HEK293 (cell line): Measurements from ENCODE around the gene MMP24.
"Not testable (repeated sequence)": the region's sequence is repeated elsewhere in the genome, so short reads cannot be mapped to it uniquely, and the experiment has no call there.

Experiments used
- CTCF ChIA-PET: fragments of 350-600 bp; formaldehyde crosslinking; extraction: SDS; loops from one replicate; lab custom pipeline; 2021; ENCODE audit warnings: antibody characterized with exemption; lab: Yijun Ruan, JAX
- POLR2A ChIA-PET: fragments of 300-600 bp; formaldehyde crosslinking; extraction: SDS; loops from one replicate; lab custom pipeline; 2020; ENCODE audit warnings: antibody characterized with exemption, inconsistent platforms; lab: Yijun Ruan, JAX
- H3K27ac ChIP-seq: fragments of 200-500 bp; sonication (Bioruptor generic); 2 replicates; pipeline ENCODE4 v1.5.1; 2014; ENCODE audit warnings: low read depth, low read length, control low read depth, inconsistent platforms; ENCODE audit errors: extremely low read depth
- H3K36me3 ChIP-seq, 2 experiments: fragments of 200-500 bp in 1 of 2; sonication (Bioruptor generic) in 1 of 2; 1 replicate in 1 of 2; 2 replicates in 1 of 2; pipeline ENCODE4 v1.5.1; 2014 to 2017; ENCODE audit warnings: inconsistent platforms in 2 of 2, low read length in 2 of 2; ENCODE audit not compliant: control insufficient read depth in 2 of 2, insufficient read depth in 1 of 2
- H3K4me1 ChIP-seq: fragments of 200-500 bp; sonication (Bioruptor generic); 2 replicates; pipeline ENCODE4 v1.5.1; 2014; ENCODE audit warnings: mild to moderate bottlenecking, low read length, inconsistent platforms; ENCODE audit not compliant: control insufficient read depth, insufficient read depth
- H3K4me3 ChIP-seq: 2 replicates; pipeline ENCODE4 v1.5.1; 2011; ENCODE audit warnings: low read depth, mild to moderate bottlenecking, control low read depth, low read length, moderate library complexity
- H3K9me3 ChIP-seq: fragments of 200-500 bp; sonication (Bioruptor generic); 2 replicates; pipeline ENCODE4 v1.5.1; 2014; ENCODE audit warnings: low read depth, low read length, inconsistent platforms; ENCODE audit not compliant: control insufficient read depth, insufficient read depth
- KLF7 ChIP-seq: fragments of 450-650 bp; formaldehyde crosslinking; IDR thresholded peaks from 2 replicates; pipeline ENCODE4 v1.5.1; 2016; ENCODE audit warnings: missing biosample characterization, missing genetic modification characterization, borderline replicate concordance
- MZF1 ChIP-seq: fragments of 450-650 bp; formaldehyde crosslinking; IDR thresholded peaks from 2 replicates; pipeline ENCODE4 v1.5.1; 2017; ENCODE audit warnings: missing biosample characterization, missing genetic modification characterization, borderline replicate concordance
- SETDB1 ChIP-seq: IDR thresholded peaks from one replicate; pipeline ENCODE4 v1.6.1; 2017; ENCODE audit warnings: mild to moderate bottlenecking, low read length, moderate library complexity, mixed read lengths; ENCODE audit not compliant: insufficient read length
- ZBTB1 ChIP-seq: fragments of 450-650 bp; formaldehyde crosslinking; IDR thresholded peaks from 2 replicates; pipeline ENCODE4 v1.5.1; 2016; ENCODE audit warnings: missing biosample characterization, missing genetic modification characterization
- ZBTB21 ChIP-seq: fragments of 450-650 bp; formaldehyde crosslinking; IDR thresholded peaks from 2 replicates; pipeline ENCODE4 v1.5.1; 2017; ENCODE audit warnings: missing biosample characterization, missing genetic modification characterization
- ZFHX2 ChIP-seq: fragments of 450-650 bp; formaldehyde crosslinking; conservative IDR thresholded peaks from 2 replicates; pipeline ENCODE4 v1.5.1; 2016; ENCODE audit warnings: missing biosample characterization, missing genetic modification characterization
- ZNF114 ChIP-seq: fragments of 450-650 bp; formaldehyde crosslinking; IDR thresholded peaks from 2 replicates; pipeline ENCODE4 v1.5.0; 2017; ENCODE audit warnings: missing biosample characterization, missing genetic modification characterization
- ZNF211 ChIP-seq: fragments of 450-650 bp; formaldehyde crosslinking; IDR thresholded peaks from 2 replicates; pipeline ENCODE4 v1.5.1; 2016; ENCODE audit warnings: low read depth, missing biosample characterization, missing genetic modification characterization
- ZNF274 ChIP-seq, 2 experiments: fragments of 200-500 bp in 1 of 2; fragments of 450-650 bp in 1 of 2; sonication (Bioruptor generic) in 1 of 2; formaldehyde crosslinking in 1 of 2; IDR thresholded peaks; 2 replicates each; pipeline versions ENCODE4 v1.5.1 to v1.6.1; 2014 to 2016; ENCODE audit warnings: borderline replicate concordance in 1 of 2, inconsistent platforms in 1 of 2, low read length in 1 of 2, missing biosample characterization in 1 of 2, missing genetic modification characterization in 1 of 2
- ZNF335 ChIP-seq: fragments of 450-650 bp; formaldehyde crosslinking; conservative IDR thresholded peaks from 2 replicates; pipeline ENCODE4 v1.5.1; 2016; ENCODE audit warnings: missing biosample characterization, missing genetic modification characterization
- ZNF404 ChIP-seq: fragments of 450-650 bp; formaldehyde crosslinking; IDR thresholded peaks from 2 replicates; pipeline ENCODE4 v1.5.1; 2017; ENCODE audit warnings: missing biosample characterization, missing genetic modification characterization
- ZNF510 ChIP-seq: fragments of 450-650 bp; formaldehyde crosslinking; IDR thresholded peaks from 2 replicates; pipeline ENCODE4 v1.5.1; 2018; ENCODE audit warnings: mild to moderate bottlenecking, missing genetic modification characterization, missing biosample characterization; ENCODE audit not compliant: insufficient replicate concordance
- ZNF548 ChIP-seq: fragments of 450-650 bp; formaldehyde crosslinking; IDR thresholded peaks from 2 replicates; pipeline ENCODE4 v1.5.1; 2016; ENCODE audit warnings: missing biosample characterization, missing genetic modification characterization
- ZNF600 ChIP-seq: fragments of 450-650 bp; formaldehyde crosslinking; IDR thresholded peaks from 2 replicates; pipeline ENCODE4 v1.5.1; 2016; ENCODE audit warnings: missing biosample characterization, missing genetic modification characterization
- ZNF624 ChIP-seq: fragments of 450-650 bp; formaldehyde crosslinking; IDR thresholded peaks from 2 replicates; pipeline ENCODE4 v1.5.1; 2017; ENCODE audit warnings: missing biosample characterization, missing genetic modification characterization
- ZNF707 ChIP-seq: fragments of 450-650 bp; formaldehyde crosslinking; IDR thresholded peaks from 2 replicates; pipeline ENCODE4 v1.5.1; 2016; ENCODE audit warnings: missing biosample characterization, missing genetic modification characterization
- ZNF785 ChIP-seq: fragments of 450-650 bp; formaldehyde crosslinking; IDR thresholded peaks from 2 replicates; pipeline ENCODE4 v1.5.1; 2016; ENCODE audit warnings: missing biosample characterization, missing genetic modification characterization
- ZNF791 ChIP-seq: fragments of 450-650 bp; formaldehyde crosslinking; IDR thresholded peaks from 2 replicates; pipeline ENCODE4 v1.5.1; 2016; ENCODE audit warnings: missing biosample characterization, missing genetic modification characterization
- TF ChIP-seq, protein P1 (sequence below): fragments of 450-650 bp; formaldehyde crosslinking; IDR thresholded peaks from 2 replicates; pipeline ENCODE4 v1.5.1; 2016; ENCODE audit warnings: missing biosample characterization, missing genetic modification characterization, low read depth
- TF ChIP-seq, protein P2 (sequence below): fragments of 450-650 bp; formaldehyde crosslinking; IDR thresholded peaks from 2 replicates; pipeline ENCODE4 v1.5.1; 2016; ENCODE audit warnings: missing biosample characterization, missing genetic modification characterization
- TF ChIP-seq, protein P3 (sequence below): fragments of 450-650 bp; IDR thresholded peaks from 2 replicates; pipeline ENCODE4 v1.5.1; 2018; ENCODE audit warnings: missing biosample characterization, missing genetic modification characterization
- TF ChIP-seq, protein P4 (sequence below): fragments of 450-650 bp; formaldehyde crosslinking; IDR thresholded peaks from 2 replicates; pipeline ENCODE4 v1.5.1; 2016; ENCODE audit warnings: missing biosample characterization, missing genetic modification characterization

The MMP24 gene

DNA sequence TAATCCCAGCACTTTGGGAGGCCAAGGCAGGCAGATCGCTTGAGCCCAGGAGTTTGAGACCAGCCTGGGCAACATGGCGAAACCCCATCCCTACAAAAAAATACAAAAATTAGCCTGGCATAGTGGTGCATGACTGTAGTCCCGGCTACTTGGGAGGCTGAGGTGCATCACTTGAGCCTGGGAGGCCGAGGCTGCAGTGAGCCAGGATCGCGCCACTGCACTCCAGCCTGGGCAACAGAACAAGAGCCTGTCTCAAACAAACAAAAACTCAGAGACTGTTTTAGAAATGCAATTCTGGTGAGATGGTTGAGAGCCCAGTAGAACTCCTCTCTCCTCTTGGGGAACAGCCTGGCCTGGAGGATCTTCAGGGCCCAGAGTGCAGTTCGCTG, 89.1 kb downstream of the MMP24 start:
- ChIA-PET CTCF (interaction anchor here (1.1 to 2.8 kb wide), 3 partner anchors 12 to 123 kb away, joined by 3 to 13 read pairs (median 8); no protein-coding TSS in a partner anchor), POLR2A (interaction anchor here (0.7 kb wide), 1 partner anchor 147 kb away, joined by 3 read pairs; no protein-coding TSS in a partner anchor)
- H3K27ac ChIP-seq, H3K36me3 ChIP-seq: not testable (repeated sequence)
- peaks cover 39% of the 10 kb centered on the region for H3K4me1 ChIP-seq
- 0 out of 2 replicates have a peak, but pooled peaks have one; percentile 30 for TF ChIP-seq ZNF600
- TF ChIP-seq, all 188 proteins: peak for 1; not testable (repeated sequence) for 187
- H3K4me3 ChIP-seq, H3K9me3 ChIP-seq: not testable (repeated sequence)

DNA sequence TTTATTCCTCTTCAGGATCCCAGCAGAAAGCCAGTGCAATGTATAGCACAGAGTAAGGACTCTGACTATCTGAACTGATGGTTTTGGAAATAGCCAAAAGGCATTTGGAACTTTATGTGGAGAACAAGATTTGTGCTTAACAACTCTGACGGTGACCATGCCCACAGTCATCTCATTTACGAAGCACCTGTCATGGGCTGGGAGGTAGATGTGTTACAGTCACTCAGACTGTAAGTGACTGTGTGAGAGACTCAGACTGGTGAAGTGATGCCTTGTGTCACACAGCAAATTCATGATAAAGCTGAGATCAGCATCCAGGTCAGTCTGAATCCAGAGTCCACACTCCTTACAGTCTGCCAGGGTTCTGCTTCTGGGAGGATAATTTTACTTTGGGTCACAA, 89.6 kb downstream of the MMP24 start:
- Histone ChIP-seq H3K36me3 (no peaks in the 10 kb centered on the region), H3K4me3 (no peak overlapping the region), H3K4me1 (peaks cover 43% of the 10 kb centered on the region), H3K27ac (no peak overlapping the region), H3K9me3 (no peaks in the 10 kb centered on the region)
- ChIA-PET CTCF (interaction anchor here (0.7 to 3.6 kb wide), 4 partner anchors 12 to 935 kb away, joined by 3 to 66 read pairs (median 3); no protein-coding TSS in a partner anchor), POLR2A (no interaction called here)
- TF ChIP-seq SETDB1 = no peak
- no peak for TF ChIP-seq ZNF114 (tag by site-specific recombination)
- TF ChIP-seq, protein P1, sequence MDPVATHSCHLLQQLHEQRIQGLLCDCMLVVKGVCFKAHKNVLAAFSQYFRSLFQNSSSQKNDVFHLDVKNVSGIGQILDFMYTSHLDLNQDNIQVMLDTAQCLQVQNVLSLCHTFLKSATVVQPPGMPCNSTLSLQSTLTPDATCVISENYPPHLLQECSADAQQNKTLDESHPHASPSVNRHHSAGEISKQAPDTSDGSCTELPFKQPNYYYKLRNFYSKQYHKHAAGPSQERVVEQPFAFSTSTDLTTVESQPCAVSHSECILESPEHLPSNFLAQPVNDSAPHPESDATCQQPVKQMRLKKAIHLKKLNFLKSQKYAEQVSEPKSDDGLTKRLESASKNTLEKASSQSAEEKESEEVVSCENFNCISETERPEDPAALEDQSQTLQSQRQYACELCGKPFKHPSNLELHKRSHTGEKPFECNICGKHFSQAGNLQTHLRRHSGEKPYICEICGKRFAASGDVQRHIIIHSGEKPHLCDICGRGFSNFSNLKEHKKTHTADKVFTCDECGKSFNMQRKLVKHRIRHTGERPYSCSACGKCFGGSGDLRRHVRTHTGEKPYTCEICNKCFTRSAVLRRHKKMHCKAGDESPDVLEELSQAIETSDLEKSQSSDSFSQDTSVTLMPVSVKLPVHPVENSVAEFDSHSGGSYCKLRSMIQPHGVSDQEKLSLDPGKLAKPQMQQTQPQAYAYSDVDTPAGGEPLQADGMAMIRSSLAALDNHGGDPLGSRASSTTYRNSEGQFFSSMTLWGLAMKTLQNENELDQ (tag by site-specific recombination) = no peak
- no peak for TF ChIP-seq ZNF548 (tag by site-specific recombination)
- TF ChIP-seq, protein P2, sequence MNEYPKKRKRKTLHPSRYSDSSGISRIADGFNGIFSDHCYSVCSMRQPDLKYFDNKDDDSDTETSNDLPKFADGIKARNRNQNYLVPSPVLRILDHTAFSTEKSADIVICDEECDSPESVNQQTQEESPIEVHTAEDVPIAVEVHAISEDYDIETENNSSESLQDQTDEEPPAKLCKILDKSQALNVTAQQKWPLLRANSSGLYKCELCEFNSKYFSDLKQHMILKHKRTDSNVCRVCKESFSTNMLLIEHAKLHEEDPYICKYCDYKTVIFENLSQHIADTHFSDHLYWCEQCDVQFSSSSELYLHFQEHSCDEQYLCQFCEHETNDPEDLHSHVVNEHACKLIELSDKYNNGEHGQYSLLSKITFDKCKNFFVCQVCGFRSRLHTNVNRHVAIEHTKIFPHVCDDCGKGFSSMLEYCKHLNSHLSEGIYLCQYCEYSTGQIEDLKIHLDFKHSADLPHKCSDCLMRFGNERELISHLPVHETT (tag by site-specific recombination) = no peak
- TF ChIP-seq, protein P3, sequence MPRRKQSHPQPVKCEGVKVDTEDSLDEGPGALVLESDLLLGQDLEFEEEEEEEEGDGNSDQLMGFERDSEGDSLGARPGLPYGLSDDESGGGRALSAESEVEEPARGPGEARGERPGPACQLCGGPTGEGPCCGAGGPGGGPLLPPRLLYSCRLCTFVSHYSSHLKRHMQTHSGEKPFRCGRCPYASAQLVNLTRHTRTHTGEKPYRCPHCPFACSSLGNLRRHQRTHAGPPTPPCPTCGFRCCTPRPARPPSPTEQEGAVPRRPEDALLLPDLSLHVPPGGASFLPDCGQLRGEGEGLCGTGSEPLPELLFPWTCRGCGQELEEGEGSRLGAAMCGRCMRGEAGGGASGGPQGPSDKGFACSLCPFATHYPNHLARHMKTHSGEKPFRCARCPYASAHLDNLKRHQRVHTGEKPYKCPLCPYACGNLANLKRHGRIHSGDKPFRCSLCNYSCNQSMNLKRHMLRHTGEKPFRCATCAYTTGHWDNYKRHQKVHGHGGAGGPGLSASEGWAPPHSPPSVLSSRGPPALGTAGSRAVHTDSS (tag by site-specific recombination) = no peak
- no peak for TF ChIP-seq KLF7
- TF ChIP-seq ZNF624 (tag by site-specific recombination) = no peak
- TF ChIP-seq ZNF707 (tag by site-specific recombination) = no peak
- TF ChIP-seq ZBTB21 (tag by site-specific recombination) = no peak

DNA sequence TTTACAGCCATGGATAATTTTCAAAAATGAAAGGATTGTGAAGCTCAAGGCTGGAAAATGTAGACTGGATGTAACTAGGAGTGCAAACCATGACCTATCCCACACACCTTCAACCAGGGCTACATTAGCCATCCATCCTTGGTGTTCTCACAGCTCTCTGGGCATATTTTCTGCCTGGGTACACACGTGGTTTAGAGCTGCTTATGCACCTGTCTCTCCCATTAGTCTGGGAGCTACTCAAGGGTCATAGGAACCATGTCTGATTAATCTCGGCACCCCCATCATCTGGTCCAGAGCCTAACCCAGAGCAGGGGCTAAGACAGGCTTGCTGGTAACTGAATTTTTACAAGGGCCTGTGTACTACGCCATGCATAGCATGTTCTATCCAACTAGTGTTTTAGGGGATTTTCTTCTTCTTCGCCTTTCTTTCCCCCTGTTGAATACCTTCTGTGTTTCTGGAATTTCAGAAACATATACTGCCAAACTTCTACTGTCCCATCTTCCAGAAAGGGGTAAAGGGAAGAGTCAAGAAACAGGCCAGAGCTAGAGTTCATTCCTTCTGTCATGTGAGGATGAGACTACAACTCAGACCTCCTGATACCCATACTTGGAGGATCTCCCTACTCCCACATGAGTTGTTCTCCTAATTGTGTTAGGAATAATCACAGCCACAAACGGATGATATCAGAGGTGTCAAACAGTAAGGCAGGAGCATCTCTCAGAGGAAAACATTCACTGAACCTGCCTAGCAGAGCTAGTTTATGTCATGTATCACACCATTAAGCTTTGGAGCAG, 91.1 kb downstream of the MMP24 start:
- peak overlapping the region; percentile 65 for H3K27ac ChIP-seq
- no peak overlapping the region for H3K4me3 ChIP-seq
- TF ChIP-seq ZFHX2 (no peak), ZNF404 (tag by site-specific recombination) (no peak), ZBTB1 (no peak), ZNF274 (IDR thresholded peaks at IDR 0.05; ENCODE audit: low read length) (no peak), ZNF274 (tag by site-specific recombination; IDR thresholded peaks at IDR 0.05; ENCODE audit: borderline replicate concordance) (no peak), ZNF785 (tag by site-specific recombination) (no peak), ZNF335 (tag by site-specific recombination) (no peak), ZNF510 (tag by site-specific recombination) (no peak), ZNF791 (tag by site-specific recombination) (no peak), ZNF211 (tag by site-specific recombination) (no peak), MZF1 (tag by site-specific recombination) (no peak)
- TF ChIP-seq, protein P4, sequence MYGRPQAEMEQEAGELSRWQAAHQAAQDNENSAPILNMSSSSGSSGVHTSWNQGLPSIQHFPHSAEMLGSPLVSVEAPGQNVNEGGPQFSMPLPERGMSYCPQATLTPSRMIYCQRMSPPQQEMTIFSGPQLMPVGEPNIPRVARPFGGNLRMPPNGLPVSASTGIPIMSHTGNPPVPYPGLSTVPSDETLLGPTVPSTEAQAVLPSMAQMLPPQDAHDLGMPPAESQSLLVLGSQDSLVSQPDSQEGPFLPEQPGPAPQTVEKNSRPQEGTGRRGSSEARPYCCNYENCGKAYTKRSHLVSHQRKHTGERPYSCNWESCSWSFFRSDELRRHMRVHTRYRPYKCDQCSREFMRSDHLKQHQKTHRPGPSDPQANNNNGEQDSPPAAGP = no peak

More for the DNA sequence above, 91.1 kb downstream of the MMP24 start:
- ChIA-PET POLR2A (interaction anchor here (1.0 to 1.9 kb wide), 4 partner anchors 12 to 137 kb away, joined by 3 to 10 read pairs (median 5); partner anchors contain the start of gene EIF6), CTCF (interaction anchor here (1.0 to 3.6 kb wide), 5 partner anchors 9 to 130 kb away, joined by 3 to 66 read pairs (median 5); no protein-coding TSS in a partner anchor)
- Histone ChIP-seq H3K4me1 (peaks cover 34% of the 10 kb centered on the region), H3K36me3 (no peaks in the 10 kb centered on the region), H3K9me3 (no peaks in the 10 kb centered on the region)
